HepG2 (cell line): Measurements from ENCODE around the gene GPR61. TPM values are rescaled to one million over a fixed set of nuclear protein-coding genes. Genes with fewer than 3 reads are reported as not detected.
A peak's percentile ranks its signal among the peaks of the same experiment; 100 is the strongest.

Experiments used
- AHR ChIP-seq: IDR thresholded peaks from 2 replicates; pipeline ENCODE4 v1.6.1; 2018; ENCODE audit warnings: missing genetic modification reagents, missing compliant biosample characterization
- ATF3 ChIP-seq: sonication (generic); formaldehyde crosslinking; IDR thresholded peaks from 2 replicates; pipeline ENCODE4 v1.4.0; 2020; ENCODE audit warnings: missing genetic modification reagents
- DRAP1 ChIP-seq: IDR thresholded peaks from 2 replicates; pipeline ENCODE4 v1.6.1; 2016; ENCODE audit warnings: missing genetic modification reagents, missing compliant biosample characterization
- MED1 ChIP-seq: sonication (generic); formaldehyde crosslinking; IDR thresholded peaks from 2 replicates; pipeline ENCODE4 v1.4.0; 2020; ENCODE audit warnings: missing genetic modification reagents
- NAIF1 ChIP-seq: sonication (generic); formaldehyde crosslinking; IDR thresholded peaks from 2 replicates; pipeline ENCODE4 v1.5.0; 2020; ENCODE audit warnings: mild to moderate bottlenecking, missing genetic modification reagents, borderline replicate concordance
- NFAT5 ChIP-seq: sonication (generic); formaldehyde crosslinking; IDR thresholded peaks from 2 replicates; pipeline ENCODE4 v1.4.0; 2020; ENCODE audit warnings: missing genetic modification reagents
- RARG ChIP-seq: sonication (generic); formaldehyde crosslinking; IDR thresholded peaks from 2 replicates; pipeline ENCODE4 v1.4.0; 2020; ENCODE audit warnings: low read depth, mild to moderate bottlenecking, missing genetic modification reagents
- REPIN1 ChIP-seq: sonication (generic); formaldehyde crosslinking; IDR thresholded peaks from 2 replicates; pipeline ENCODE4 v1.8.0; 2022; ENCODE audit warnings: missing genetic modification reagents, low read depth, mild to moderate bottlenecking, borderline replicate concordance
- RFXANK ChIP-seq: IDR thresholded peaks from 2 replicates; pipeline ENCODE4 v1.6.1; 2016
- SAFB2 ChIP-seq: sonication (generic); formaldehyde crosslinking; IDR thresholded peaks from 2 replicates; pipeline ENCODE4 v1.5.1; 2020; ENCODE audit warnings: missing genetic modification reagents, low read depth, mild to moderate bottlenecking, borderline replicate concordance
- SATB2 ChIP-seq: sonication (generic); formaldehyde crosslinking; IDR thresholded peaks from 2 replicates; pipeline ENCODE4 v1.5.0; 2020; ENCODE audit warnings: missing genetic modification reagents
- STAT6 ChIP-seq: sonication (generic); formaldehyde crosslinking; IDR thresholded peaks from 2 replicates; pipeline ENCODE4 v1.4.0; 2020; ENCODE audit warnings: missing genetic modification reagents, mild to moderate bottlenecking, borderline replicate concordance
- TCF12 ChIP-seq, 2 experiments: fragments of 450-650 bp in 1 of 2; sonication (generic) in 1 of 2; formaldehyde crosslinking in 1 of 2; IDR thresholded peaks; 2 replicates each; pipeline versions ENCODE4 v1.6.1 to v1.8.0; 2017 to 2022; ENCODE audit warnings: antibody characterized with exemption in 1 of 2, mild to moderate bottlenecking in 1 of 2, missing genetic modification reagents in 1 of 2, moderate library complexity in 1 of 2
- WIZ ChIP-seq: sonication (generic); formaldehyde crosslinking; IDR thresholded peaks from 2 replicates; pipeline ENCODE4 v1.5.1; 2020; ENCODE audit warnings: mild to moderate bottlenecking, missing genetic modification reagents
- XBP1 ChIP-seq: sonication (generic); formaldehyde crosslinking; IDR thresholded peaks from 2 replicates; pipeline ENCODE4 v1.5.0; 2020; ENCODE audit warnings: missing genetic modification reagents
- ZBTB37 ChIP-seq: sonication (generic); formaldehyde crosslinking; IDR thresholded peaks from 2 replicates; pipeline ENCODE4 v1.4.0; 2020; ENCODE audit warnings: mild to moderate bottlenecking, missing genetic modification reagents
- ZNF205 ChIP-seq: IDR thresholded peaks from 2 replicates; pipeline ENCODE4 v1.6.1; 2018; ENCODE audit warnings: missing biosample characterization, missing genetic modification reagents
- ZNF30 ChIP-seq: sonication (generic); formaldehyde crosslinking; IDR thresholded peaks from 2 replicates; pipeline ENCODE4 v1.5.0; 2020; ENCODE audit warnings: mild to moderate bottlenecking, missing genetic modification reagents
- ZNF383 ChIP-seq: sonication (generic); formaldehyde crosslinking; IDR thresholded peaks from 2 replicates; pipeline ENCODE4 v1.4.0; 2020; ENCODE audit warnings: missing genetic modification reagents, mild to moderate bottlenecking, borderline replicate concordance
- ZNF589 ChIP-seq: sonication (generic); formaldehyde crosslinking; conservative IDR thresholded peaks from 2 replicates; pipeline ENCODE4 v1.8.0; 2022; ENCODE audit warnings: mild to moderate bottlenecking, moderate library complexity, missing genetic modification reagents
- polyA plus RNA-seq, 8 experiments: library from polyadenylated mRNA; depleted of rRNA in 3 of 8; stranded (reverse) in 7 of 8; unstranded in 1 of 8; fragments of >200 nt; fragmentation: Illumina TruSeq in 4 of 8; extraction: Trizol in 4 of 8; gene quantifications; 2 replicates each; pipeline versions ENCODE4 v1.2.1 to v1.2.3, GENCODE V29; 2011 to 2016; ENCODE audit warnings: low read depth in 4 of 8, missing spikeins in 1 of 8, mixed read lengths in 1 of 8; ENCODE audit not compliant: insufficient read depth in 1 of 8
- total RNA-seq, 5 experiments: library from RNA; depleted of rRNA; stranded (reverse); fragments of >200 nt; fragmentation: Illumina TruSeq; extraction: Trizol; gene quantifications; 2 replicates each; pipeline ENCODE4 v1.2.3, GENCODE V29; 2016; ENCODE audit warnings: low read depth in 1 of 5

The GPR61 gene
- total and polyA plus RNA-seq, 2 of the 13 experiments (the other 11 are each of a cell fraction or from before 2014, with no cell fraction given), result not detected

GRCh38 chr1:109532365-109533136 lies 7.1 kb upstream of the GPR61 start (continued):
- TF ChIP-seq ATF3 (CRISPR knock-in tag), result no peak
- TF ChIP-seq WIZ, result no peak; the same call in 1 of the 2 replicates
- no peak for TF ChIP-seq NAIF1 (CRISPR knock-in tag)
- no peak for TF ChIP-seq TCF12 (IDR thresholded peaks at IDR 0.05)
- TF ChIP-seq TCF12 (CRISPR knock-in tag; IDR thresholded peaks at IDR 0.05), result no peak
- no peak for TF ChIP-seq SAFB2 (CRISPR knock-in tag)
- TF ChIP-seq MED1 (CRISPR knock-in tag), result no peak
- no peak for TF ChIP-seq ZNF30
- TF ChIP-seq RARG (CRISPR knock-in tag), result no peak
- TF ChIP-seq STAT6 (CRISPR knock-in tag), result peak; percentile 26; the same call in 1 of the 2 replicates
- TF ChIP-seq ZNF589 (CRISPR knock-in tag), result no peak
- no peak for TF ChIP-seq REPIN1 (CRISPR knock-in tag)
- TF ChIP-seq NFAT5 (CRISPR knock-in tag), result no peak
- TF ChIP-seq ZBTB37 (CRISPR knock-in tag), result no peak
- no peak for TF ChIP-seq DRAP1 (CRISPR knock-in tag)
- no peak for TF ChIP-seq XBP1
- TF ChIP-seq SATB2, result no peak
- TF ChIP-seq ZNF205 (CRISPR knock-in tag), result no peak
- no peak for TF ChIP-seq RFXANK
- TF ChIP-seq ZNF383 (CRISPR knock-in tag), result no peak
- no peak for TF ChIP-seq AHR (CRISPR knock-in tag)
